HG02623 (cell line): ENCODE data around the gene DHX34.
"Not testable (repeated sequence)": the region's sequence is repeated elsewhere in the genome, so short reads cannot be mapped to it uniquely, and the experiment has no call there.

ENCODE experiments used
- ATAC-seq: cut with Tn5 transposase; IDR thresholded peaks from one replicate; pipeline ENCODE4 v1.9.1; 2021; ENCODE audit warnings: moderate library complexity; ENCODE audit not compliant: unreplicated experiment

Gene DHX34

DNA sequence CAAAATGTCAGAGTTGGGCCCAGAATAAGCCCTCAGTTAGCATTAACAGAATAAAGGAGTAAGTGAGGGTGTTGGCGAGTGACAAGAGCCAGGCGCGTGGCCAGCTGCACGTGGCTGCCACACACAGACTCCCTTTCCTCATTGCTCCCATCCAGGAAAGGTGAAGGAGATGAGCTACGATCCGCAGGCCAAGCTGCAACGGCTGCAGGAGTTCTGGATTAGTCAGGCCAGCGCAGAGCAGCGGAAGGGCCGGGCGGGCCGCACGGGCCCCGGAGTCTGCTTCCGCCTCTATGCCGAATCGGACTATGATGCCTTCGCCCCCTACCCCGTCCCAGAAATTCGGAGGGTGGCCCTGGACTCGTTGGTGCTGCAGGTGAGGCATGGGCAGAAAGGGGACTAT is 13.2 kb downstream of the DHX34 start:
- ATAC-seq: no peak

- ATAC-seq: no peak
Observed at GRCh38 chr19:47363758-47364531, 14.8 kb downstream of the DHX34 start.

DNA sequence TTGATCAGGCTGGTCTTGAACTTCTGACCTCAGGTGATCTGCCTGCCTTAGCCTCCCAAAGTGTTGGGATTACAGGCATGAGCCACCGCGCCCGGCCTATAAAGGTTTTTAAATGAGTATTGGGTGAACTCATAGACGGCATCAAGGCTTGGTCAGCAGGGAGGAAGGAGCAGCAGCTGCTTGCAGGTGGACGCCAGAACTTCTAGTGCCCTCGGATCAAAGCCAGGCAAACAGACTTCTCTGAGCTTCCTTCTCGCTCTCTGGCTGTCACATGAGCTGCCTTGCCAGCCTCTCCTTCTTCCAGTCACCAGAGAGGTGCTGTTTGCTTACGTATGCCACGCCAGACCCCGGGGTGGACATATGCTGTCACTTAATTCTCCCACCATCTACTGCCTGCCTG is 16.3 kb downstream of the DHX34 start:
- not testable (repeated sequence) for ATAC-seq

DNA sequence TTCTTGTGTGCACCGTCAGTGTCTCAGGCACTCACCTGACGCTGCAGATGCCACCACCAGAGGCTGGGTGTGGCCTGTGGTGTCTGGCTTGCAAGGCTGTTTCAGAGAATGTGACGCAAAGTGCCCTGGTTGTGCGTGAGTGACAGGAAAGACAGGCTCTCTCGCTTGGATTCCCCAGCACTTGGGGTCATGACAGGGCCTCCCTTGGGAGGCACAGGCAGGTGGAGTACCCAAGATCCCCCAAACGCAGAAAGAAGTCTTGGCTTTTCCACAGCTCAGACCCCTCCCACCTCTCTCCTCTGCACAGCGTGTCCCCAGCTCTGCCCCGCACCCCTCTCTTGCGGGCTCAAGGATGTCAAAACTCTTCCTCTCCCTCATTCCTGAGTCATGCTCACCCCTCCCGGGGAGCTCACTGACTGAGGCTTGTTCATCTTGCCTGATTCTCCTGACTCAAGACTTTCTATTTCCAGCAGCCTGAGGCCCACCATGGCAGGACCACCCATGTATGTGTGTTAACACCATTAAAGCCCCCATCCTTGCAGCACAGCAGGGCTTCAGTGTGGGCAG is 21.0 kb downstream of the DHX34 start:
- ATAC-seq: no peak

DNA sequence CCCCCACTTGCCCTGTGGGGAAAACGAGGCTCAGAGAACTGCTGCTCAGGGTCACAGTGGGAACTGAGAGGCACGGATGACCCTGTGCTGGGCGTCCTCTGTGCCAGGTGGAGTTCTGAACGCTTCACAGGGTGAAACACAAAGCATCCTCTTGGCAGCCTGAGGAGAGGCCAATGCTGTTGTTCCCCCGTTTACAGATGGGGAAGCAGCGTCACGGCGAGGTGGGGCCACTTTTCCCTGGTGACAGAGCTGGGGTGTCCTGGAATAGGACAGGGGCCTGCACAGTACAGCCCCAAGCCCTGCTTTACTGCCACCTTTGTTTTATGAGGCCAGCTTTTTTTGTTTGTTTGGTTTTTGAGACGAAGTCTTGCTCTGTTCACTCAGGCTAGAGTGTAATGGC is 22.1 kb downstream of the DHX34 start:
- ATAC-seq: no peak

GRCh38 chr19:47372603-47373002 is 23.5 kb downstream of the DHX34 start:
- ATAC-seq: no peak

DNA sequence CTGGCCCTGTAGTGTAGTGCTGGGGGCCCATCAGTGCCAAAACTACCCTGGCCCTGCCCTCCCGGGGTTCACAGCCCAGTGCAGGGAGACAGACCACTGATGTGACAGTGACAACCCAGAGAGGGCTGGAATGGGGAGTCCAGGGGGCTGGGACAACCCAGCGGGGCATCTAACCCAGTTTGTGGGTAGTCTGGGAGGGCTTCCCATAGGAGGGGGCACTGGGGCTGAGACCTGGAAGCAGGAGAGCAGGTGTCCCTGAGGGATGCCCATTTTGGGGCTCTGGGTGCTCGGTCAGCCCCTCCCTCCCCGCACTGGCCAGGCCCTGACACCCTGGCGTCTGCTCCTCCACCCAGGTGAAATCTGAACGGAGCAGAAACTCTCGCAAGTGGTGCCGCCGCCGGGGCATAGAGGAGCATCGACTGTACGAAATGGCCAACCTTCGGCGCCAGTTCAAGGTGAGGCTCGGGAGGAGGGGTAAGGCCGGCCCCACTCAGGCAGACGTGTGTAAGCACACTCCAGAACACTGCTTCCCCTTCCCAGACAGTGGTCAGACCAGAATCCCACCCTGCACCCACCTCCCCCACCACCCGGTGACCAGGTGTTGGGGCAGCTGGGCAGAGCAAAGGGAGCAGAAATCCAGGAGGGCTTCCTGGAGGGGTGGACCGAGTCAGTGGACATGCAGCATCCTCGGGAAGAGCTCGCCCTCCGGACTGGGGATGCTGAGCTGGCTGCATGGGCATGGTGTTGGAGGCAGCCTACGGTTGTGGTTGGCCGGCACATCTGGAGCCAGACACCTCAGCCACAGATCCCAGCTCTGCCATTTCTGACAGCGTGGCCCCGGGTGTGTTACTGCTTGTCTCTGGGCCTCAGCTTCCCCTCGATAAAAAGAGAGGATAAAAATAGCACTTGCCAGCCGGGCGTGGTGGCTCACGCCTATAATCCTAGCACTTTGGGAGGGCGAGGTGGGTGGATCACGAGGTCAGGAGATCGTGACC is 24.4 kb downstream of the DHX34 start:
- no peak for ATAC-seq

GRCh38 chr19:47374876-47375693 is 26.0 kb downstream of the DHX34 start:
- no peak for ATAC-seq

DNA sequence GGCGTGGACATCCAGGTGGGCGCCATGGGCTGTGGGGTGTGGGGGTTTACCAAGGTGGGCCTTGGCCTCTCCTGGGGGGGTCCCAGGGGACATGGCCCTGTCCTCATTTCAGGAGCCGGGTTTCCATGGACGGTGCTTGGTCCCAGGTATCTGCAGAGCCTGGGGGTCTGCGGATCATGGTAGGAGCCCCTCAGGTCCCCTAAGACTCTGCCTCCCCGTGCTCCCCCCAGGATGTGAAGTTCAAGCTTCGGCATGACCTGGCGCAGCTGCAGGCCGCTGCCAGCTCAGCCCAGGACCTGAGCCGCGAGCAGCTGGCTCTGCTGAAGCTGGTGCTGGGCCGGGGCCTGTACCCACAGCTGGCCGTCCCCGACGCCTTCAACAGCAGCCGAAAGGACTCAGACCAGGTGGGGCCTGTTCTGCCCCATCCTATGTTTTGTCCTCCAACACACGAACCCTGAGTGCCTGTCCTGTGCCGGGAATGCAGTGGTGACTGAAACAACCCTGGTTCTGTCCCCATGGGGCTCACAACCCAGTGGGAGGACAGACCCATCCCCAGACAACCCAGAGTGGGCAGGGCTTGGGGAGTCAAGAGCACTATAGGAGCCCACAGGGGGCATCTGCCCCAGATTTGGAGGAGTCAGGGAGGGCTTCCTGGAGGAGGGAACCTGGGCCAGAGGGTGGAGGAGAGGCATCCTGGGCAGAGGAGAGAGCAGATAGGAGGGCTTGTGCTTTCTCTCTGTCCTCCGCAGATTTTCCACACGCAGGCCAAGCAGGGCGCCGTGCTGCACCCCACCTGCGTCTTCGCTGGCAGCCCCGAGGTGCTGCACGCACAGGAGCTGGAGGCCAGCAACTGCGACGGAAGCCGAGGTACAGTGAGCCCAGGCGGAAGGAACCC is 26.8 kb downstream of the DHX34 start:
- no peak for ATAC-seq

DNA sequence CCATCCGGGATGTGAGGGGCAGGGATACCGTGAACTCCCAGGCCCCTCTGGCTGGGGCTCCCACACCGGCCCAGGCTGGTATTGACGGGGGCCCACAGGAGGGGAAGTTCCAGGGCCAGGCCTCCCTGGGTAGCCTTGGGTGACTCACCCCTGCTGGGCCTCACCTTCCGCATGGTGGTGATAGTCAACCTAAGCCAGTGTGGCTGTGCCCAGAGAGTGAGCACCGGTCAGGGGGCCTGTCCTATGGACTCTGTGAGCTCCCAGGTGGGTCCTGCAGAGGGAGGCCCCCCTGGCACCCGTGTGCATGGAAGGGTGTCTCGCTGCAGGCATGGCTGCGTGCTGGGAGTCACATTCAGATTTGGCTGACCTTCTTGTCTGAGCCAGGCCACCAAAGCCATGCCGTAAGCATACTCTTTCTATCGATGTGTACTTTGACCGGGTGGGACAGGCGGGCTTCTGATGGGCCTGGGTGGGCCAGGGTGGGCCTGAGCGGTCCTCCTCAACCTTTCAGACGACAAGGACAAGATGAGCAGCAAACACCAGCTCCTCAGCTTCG is 27.6 kb downstream of the DHX34 start:
- ATAC-seq: no peak

- no peak for ATAC-seq
Observed at GRCh38 chr19:47377208-47377701, 28.1 kb downstream of the DHX34 start.

DNA sequence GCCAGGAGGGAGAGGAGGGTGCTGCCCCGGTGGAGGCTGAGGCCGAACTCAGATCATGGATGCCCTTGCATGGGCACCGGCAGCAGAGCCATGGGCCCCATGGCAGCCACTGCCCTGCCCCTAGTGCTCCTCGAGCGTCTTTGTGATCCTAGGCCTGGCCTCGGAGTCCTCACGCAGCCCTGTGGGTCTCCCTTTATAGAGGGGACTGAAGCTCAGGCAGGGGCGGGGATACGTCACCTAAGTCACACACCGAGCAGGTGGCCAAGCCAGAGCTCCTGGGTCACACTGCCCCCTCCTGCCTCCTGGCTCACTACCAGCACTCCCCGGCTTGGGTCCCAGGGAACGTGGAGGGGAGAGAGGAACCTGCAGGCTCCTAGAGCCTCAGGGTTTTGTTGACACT is 28.7 kb downstream of the DHX34 start:
- ATAC-seq: no peak

GRCh38 chr19:47378246-47378645 is 29.1 kb downstream of the DHX34 start:
- no peak for ATAC-seq

GRCh38 chr19:47379381-47379938 is 30.3 kb downstream of the DHX34 start:
- ATAC-seq: no peak

GRCh38 chr19:47380559-47380958 is 31.4 kb downstream of the DHX34 start:
- no peak for ATAC-seq

- no peak for ATAC-seq
Observed at GRCh38 chr19:47381121-47381520, 32.0 kb downstream of the DHX34 start.

GRCh38 chr19:47381653-47382279 is 32.7 kb downstream of the DHX34 start:
- ATAC-seq: no peak

GRCh38 chr19:47383890-47384289 is 34.8 kb downstream of the DHX34 start:
- not testable (repeated sequence) for ATAC-seq
